Measurements from ENCODE around the gene GSTT2B.

GRCh38 chr22:23926561-23926960 is 34.4 kb downstream of the GSTT2B start:
- TF ChIP-seq CTCF (IDR thresholded peaks at IDR 0.05), result no peak
- TF ChIP-seq POLR2A (IDR thresholded peaks at IDR 0.05), result no peak
